Measurements from ENCODE around the gene SLC22A12.

Gene SLC22A12

DNA sequence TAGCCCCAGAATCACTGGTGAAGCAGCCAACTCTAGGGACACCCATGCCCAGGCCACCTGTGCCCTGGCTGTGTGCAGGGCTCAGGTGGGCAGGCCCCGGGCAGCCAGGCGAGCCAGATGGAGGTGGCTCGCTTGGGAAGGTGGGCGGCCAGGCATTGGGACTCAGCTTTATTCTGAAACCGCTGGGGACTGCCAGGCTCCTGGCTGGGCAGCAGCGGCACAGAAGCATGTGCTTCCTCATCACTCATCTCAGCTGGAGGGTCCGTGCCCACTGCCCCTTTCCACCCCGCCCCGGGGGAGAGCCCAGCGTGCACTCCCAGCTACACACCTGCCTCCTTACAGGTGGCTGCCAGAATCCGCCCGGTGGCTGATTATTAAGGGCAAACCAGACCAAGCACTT lies 27.1 kb upstream of the SLC22A12 start:
- DNase-seq: no peak

DNA sequence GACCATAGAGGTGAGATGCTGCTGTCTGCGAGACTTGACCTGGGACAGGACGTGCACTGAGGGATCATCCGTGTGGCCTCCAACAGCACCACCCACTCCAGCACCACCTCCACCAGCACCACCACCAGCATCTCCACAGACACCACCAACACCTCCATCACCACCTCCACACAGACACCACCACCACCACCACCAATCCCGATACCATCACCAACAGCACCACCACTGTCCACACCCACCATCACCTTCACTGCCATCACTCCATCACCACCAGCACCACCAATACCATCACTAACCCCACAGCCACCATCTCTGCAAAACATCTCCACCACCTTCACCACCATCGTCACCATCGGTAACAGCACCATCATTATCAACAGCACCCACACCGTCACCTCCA lies 26.6 kb upstream of the SLC22A12 start:
- DNase-seq: no peak

DNA sequence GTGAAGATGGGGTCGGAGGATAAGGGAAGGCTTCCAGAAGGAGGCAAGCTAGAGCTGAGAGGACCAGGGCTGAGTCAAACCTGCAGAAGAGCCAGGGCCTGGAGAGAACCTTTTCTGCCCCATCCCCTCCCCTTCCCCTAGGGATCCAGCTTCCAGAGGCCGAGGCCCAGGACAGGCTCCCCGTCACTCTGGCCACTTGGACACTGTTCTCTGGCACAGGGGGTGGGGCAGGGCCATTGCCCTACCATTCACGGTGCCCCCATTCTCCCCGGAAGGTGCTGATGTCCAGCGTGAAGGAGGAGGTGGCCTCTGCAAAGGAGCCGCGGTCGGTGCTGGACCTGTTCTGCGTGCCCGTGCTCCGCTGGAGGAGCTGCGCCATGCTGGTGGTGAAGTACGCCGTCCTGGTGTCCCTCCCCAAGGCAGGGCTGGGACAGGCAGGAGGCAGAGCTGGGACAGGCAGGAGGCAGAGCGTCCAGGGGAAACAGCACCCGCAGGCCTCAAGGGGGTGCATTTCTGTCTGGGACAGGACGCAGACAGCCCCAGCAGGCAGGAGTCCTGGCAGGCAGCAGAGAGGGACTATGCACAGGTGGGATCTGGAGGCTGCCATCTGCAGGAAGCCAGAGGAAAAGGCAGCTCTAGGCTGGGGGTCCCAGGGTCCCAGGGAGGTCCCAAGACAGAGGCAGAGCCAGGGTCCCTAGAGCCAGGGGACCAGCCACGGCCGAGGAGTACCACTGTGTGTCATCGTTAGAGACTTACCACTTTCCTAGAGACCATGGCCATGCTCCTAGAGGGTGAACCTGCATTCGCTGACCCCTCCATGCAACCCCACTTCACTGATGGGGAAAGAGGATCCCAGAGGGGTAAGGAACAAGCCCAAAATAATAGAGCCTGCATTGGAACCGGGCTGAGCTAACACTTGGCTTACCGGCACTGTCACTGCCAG lies 25.8 kb upstream of the SLC22A12 start:
- DNase-seq: no peak

DNA sequence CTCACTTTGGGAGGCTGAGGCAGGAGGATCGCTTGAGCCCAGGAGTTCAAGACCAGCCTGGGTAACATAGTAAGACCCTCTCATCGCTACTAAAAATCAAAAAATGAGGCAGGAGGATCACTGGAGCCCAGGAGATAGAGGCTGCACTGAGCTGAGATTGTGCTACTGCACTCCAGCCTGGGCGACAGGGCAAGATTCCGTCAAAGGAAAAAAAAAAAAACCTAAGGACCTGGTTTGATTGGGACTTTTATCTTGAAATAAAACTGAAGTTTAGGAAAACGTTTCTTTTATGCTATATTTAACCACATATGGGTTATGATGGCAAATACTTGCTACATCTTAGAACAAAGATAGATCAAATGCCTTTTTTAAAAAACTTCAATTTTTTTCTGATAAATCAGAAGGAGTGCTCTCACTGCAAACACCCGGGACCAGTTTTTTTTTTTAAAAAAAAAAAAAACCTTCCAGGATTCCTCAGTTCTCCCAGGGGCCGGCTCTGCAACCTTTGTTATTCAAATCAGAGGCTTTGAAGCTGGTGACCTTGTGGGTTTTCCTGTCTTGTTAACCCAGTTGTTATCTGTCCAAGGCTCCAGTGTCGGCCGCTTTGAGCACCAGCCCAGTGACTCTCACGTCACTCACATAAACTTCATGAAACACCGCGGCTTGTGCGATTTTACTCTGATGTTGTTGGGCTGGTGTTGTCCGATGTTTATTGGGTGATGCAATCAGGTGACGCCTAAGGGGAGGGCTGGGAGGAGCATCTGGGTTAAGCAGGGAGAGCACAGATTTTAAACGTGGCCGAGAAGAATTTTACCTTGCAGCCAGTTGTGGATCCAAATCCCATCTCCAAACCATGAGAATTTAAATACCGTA lies 24.7 kb upstream of the SLC22A12 start:
- DNase-seq: no peak

DNA sequence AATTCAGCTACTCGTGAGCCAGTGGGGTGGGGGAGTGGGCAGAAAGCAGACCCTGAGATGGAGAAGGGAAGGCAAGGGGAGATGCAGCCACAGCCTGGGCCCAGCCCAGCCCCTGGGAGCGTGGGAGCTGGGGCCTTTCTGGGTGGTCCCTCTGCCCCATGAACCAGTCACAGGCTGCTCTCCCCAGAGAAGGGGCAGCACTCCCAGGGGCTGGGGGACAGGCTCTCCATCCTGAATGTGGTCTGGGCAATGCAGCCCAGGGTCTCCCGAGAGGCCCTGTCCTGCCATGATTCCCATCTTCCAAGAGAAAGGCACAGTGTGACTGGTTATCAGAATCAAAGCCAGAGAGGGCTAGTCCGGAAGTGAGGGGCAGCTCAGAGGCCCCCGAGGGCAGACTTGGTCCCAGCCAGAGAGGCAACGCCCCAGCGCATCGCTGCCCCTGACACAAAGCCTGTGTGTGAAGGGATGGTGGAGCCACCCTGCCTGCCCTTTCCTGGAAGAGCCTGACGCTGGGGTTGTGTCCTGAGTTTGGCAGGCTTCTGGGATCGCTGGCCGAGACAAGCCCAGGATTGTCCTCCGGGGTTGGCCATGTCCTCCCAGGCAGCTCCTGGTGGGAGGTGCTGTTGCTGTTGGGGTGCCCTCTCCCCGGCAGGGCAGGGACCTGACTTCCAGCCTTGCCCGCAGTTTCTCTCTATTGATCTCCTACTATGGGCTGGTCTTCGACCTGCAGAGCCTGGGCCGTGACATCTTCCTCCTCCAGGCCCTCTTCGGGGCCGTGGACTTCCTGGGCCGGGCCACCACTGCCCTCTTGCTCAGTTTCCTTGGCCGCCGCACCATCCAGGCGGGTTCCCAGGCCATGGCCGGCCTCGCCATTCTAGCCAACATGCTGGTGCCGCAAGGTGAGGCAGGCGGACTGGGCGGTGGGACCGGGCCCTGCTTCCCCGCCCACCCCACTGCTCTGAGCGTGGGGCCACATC lies 23.8 kb upstream of the SLC22A12 start:
- no peak for DNase-seq

DNA sequence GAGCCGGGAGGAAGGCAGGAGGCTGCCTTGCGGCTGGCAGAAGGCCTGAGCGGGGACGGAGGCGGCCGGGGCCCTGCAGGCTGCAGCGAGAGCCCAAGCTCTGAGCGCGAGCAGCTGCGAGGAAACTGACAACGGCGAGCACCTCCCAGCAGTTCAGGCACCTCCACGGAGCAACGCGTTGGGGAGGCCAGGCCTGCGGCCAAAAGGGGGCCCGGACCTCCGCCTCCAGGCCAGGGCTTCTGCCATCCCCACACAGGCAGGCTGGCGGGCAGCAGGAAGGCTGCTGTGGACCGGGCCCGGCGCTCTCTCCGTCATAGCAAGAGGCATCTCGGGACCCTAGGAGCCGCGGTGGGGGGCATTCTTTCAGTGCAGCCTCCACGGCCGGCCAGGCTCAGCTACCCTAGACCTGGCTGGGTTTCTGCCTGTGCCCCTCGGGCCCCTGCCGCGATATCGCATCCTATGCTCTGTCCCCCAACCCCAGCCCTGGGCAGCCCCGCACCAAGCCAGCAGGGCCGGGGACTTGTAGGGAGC lies 22.9 kb upstream of the SLC22A12 start:
- no peak for DNase-seq

DNA sequence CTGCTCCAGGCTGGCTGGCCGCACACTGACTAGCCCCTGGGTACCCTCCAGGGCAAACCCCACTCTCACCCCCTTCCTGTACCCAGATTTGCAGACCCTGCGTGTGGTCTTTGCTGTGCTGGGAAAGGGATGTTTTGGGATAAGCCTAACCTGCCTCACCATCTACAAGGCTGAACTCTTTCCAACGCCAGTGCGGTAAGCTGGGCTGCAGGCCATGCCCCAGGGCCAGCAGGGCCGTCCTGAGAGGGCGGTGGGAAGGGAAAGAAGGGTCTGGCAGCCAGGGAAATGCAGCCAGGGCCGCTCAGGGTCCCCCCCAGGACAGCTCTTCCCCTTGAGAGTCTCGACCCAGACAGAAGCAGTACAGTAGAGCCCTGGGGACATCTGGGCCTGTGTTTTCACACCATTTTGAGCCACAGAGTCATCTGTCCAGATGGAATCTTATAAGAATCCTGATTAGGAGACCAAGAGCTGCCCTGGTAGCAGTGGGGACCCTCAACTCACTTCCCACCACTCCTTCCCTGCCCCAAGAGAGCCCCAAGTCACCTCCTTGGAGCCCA lies 22.4 kb upstream of the SLC22A12 start:
- no peak for DNase-seq

DNA sequence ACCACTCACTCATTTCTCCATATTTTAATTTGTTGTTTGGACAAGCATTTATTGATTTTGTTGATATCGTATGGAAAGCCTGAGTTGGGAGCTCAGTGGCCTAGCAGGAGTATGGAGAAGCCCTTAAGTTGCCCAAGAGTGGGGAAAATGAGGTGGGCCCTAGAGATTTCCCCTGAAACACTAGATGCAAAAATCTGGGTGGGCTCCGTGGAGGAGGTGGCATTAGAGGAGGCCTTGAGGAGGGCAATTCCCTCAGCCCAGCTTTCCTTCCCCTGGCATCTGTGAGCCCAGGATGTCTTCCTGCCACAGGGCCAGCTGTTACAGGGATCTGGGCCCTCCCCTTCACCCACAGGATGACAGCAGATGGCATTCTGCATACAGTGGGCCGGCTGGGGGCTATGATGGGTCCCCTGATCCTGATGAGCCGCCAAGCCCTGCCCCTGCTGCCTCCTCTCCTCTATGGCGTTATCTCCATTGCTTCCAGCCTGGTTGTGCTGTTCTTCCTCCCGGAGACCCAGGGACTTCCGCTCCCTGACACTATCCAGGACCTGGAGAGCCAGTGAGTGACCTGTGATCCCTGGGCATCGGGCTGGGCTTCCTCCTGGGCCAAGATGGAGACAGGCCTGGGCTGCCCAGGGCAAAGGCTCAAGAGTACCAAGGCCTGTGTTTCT lies 21.6 kb upstream of the SLC22A12 start:
- no peak for DNase-seq

DNA sequence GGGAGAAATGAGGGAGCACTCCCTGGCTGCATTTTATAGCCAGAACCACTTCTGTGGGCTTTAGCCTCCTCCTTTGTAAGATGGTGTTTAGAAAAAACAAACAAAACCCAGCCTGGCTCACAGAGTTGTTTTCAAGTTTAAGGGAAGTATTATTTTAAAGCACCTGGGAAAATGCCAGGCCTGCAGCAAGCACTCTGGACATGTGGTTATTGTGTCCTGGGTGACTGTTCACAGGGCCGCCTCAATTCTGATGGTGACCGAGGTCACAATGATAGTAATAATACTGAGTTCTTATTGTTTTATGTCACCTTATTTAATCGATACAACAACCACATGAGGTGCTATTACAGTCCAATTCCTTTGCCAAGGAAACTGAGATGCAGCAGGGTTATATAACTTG lies 20.7 kb upstream of the SLC22A12 start:
- DNase-seq: no peak

DNA sequence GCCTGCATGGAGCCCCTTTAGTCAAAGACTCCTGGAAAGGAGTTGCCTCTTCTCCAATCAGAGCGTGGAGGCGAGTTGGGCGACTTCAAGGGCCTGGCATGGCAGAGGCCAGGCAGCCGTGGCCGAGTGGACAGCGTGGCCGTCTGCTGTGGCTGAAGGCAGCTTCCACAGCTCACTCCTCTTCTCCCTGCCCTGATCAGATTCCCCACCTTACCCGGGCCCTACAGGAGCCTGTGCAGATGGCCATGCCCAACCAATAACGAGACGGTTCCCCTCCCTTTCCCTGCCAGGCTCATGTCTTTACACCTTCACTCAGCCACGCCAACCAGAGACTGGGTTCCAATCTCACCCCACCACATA lies 20.0 kb upstream of the SLC22A12 start:
- no peak for DNase-seq

DNA sequence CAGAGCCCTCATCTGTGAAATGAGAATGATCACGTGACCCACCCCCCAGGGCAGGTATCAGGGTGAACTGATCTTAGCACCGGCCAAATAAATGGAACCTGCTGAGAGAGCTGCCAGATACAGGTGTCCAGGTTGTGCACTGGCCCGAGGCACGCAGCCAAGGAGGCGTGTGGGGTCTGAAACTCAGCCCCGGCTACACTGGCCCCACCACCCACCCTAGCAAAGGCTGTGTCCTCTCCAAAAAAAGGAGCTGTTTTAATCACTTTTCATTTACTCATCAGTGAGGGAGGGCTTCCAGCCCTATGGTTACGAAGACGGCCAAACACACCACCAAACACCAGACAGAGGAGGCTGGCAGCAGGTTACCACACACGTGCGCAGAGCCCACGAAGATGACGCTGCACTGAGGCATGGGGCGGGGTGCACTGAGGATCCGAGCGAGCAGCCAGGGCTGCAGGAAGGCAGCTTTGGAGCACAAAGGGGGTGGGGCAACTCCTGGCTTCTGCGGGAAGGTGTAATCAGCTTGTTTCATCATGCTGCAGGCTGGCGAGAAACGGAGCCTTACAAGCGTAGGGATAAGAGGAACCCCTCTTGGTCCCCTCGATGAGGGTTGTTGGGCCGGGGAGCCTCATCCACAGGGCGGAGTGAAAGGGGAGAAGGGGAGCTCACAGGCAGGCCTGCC lies 19.5 kb upstream of the SLC22A12 start:
- DNase-seq: no peak

DNA sequence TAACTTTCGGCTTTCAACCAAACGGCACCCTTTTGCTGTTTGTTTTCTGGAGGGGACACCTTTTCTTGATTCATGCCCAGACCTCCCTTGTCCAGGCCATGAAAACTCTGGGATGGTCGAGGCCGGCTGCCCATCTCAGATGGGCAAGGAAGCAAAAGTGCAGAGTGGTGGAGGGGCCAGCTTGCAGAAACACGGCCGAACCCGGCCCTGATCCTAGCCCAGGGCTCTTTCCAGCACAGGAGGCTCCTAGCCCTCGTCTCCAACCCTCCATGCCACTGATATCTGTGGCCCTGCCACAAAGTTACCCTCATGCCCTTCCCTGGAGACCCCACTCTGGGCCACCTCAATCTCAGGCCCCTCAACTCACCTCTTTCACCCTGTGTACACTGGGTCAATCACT lies 18.9 kb upstream of the SLC22A12 start:
- DNase-seq: no peak

DNA sequence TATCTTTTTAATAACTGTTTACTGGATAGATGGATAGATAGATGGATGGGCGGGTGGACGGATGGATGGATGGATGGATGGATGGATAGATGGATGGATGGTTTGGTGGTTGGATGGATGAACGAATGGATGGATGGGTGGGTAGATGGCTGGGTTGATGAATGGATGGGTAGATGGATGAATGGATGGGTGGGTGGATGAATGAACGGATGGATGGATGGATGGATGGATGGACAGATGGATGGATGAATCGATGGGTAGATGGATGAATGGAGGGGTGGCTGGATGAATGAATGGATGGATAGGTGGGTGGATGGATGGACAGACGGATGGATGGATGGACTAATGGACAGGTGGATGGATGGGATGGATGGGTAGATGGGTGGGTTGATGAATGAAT lies 13.8 kb upstream of the SLC22A12 start:
- DNase-seq: no peak

DNA sequence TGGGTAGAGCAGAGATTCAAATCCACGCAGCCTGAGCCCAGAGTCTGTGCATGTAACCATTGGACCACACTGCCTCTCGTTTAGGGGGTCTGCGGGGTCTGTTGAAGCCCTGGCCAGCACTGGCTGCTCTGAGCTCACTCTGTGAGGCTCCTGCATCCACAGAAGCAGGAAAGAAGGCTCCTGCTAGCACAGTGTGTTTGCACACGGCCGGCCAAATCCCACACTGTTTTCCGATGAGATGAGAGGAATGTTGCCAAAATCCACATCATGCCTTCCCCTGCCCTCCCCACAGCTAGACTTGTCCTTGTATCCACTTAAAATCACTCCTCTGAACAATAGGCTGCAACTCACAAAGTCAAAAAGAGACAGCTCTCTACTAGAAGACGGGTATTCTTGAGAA lies 10.6 kb upstream of the SLC22A12 start:
- no peak for DNase-seq

DNA sequence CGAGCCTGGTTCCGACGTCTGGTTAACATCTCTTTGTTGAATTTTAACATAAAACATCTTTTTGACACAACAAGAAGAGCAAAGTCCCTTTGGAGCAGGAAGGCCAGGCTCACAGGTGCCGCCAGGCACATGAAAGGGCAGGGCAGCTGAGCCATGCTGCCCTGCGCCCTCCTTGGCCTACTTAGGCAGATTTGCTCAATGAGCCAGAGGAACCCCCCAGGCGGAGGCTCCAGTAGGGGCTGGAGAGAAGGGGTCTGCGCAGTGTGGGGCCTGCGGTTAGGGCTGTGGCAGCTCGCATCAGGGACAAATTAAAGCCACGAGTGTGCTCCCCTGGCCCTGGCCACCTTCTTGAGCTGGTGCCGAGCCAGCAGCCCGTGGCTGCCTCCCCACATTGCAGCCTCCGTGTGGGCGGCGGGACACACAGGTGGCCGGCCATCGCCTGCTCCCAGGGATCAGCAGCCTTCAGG lies 9.9 kb upstream of the SLC22A12 start:
- DNase-seq: no peak

DNA sequence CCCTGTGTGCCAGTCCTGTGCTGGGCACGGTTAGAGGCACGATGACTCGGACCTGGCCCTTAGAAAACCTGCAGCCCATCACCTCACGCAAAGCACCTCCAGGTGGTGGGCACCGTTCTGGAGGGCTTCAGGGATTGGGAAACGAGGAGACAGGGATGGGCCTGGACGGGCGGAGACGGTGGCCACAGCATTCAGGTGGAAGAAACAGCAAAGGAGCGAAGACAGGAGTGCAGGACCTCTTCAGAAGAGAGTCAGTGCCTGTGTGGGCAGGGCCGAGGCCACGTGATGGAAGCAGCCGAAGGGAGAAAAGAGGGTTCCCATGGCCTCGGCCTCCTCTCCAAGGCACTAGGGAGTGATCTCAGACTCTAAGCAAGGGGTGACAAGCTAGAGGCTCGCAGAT lies 8.1 kb upstream of the SLC22A12 start:
- no peak for DNase-seq

DNA sequence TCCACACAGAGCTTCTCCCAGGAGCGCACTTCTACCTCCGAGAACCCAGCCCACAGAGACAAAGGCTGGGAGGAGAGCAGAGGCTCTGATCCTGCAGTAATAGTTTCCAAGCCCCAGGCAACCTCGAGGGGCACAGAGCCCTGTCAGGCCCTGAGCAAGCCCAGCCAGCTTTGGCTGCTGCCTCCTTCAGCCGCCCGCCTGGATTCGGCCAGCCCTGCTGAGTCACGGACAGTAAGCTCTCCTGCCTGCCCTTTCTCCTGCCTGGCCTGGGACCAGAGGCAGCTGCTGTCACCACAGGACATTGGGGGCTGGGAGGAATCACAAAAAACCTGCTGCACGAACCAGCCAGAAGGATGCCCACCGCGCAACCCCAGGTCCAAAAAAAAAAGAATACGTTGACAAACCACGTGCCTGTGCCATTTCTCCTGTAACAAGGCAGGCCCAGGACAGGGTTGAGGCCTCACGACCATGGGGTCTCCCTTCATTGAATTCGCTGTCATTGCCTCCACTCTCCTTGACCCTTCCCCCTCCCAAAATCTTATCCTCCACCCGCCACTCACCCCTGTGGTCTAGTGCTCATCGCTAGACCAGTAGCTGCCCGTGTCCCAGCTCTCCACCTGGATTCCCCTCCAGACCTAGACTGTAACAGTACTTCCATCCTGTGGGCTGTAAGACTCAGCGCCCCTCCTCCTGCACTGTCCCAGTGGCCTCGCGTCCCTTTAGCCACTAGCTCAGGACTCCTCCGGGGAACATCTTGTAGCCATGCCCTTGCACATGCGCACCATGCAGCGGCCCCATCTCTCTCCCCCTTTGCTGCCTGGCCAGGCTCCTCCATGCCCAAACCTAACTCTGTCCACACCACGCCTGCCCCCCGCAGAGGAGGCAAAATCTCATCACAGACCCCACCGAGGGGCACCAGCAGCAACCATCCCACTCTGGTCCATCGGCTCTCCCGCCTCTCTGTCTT lies 7.4 kb upstream of the SLC22A12 start:
- DNase-seq: no peak

DNA sequence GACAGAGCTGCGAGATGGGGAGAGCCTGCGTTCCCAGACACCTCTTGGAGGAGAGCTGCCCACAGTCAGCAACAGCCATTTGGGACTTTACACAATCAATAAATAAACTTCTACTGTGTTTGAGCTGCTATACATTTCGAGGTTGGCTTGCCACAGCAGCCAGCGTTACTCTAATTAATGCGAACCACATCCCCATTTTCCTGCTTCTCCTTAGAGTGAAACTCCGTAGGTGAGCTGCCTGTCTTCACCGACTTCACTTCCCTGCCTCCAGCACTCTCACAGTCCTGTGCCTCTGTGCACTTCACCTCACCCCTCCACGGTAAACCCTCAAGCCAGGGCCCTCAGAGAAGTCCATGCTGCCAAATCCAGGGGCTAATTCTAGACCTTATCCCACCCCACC lies 5.9 kb upstream of the SLC22A12 start:
- DNase-seq: no peak

DNA sequence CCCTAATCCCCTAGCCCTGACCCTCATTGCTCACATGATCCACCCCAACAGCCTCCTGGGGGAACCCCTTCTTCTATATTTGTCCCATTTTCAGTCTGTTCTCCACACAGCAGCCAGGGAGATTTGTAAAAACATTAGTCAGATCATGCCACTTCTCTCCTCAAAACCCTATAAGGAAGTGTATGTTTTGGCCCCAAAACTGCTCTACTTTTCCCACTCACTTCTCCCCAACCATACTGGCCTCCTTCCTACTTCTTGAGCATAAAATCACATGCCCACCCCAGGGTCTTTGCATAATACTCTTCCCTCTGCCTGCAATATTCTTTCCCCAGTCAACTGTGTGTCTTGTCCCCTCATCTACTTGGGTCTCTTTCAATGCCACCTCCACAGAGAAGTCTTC lies 4.7 kb upstream of the SLC22A12 start:
- DNase-seq: no peak

DNA sequence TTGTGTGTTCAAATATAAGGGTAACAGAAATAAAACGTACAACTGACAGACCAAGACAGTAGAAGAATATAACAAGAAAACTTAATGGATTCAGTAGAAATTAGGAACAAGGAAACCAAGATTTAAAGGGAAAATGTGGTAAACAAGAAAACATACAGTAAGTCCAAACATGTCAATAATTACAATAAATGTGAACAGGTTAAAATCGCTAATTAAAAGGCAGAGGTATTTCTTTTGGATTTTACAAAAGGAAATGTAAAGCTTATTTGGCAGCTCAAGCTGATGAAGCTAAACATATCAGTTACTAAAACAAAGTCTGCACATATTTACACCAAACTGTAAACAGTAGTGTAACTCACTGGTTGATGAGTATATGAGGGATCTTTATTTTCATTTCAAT lies 2.3 kb upstream of the SLC22A12 start:
- no peak for DNase-seq

Measured in T-helper 9 cell (primary cell).